MM.1S (cell line): ENCODE data around the gene CBARP.
A peak's percentile ranks its signal among the peaks of the same experiment; 100 is the strongest.

Source experiments
- DNase-seq: peaks from one replicate; pipeline ENCODE4 v3.0.0-alpha.2; 2015
- H2AFZ ChIP-seq: fragments of 300-600 bp; sonication (generic); 2 replicates; pipeline ENCODE4 v1.6.0; 2016; ENCODE audit warnings: antibody characterized with exemption, low read length
- H3F3A ChIP-seq: fragments of 300-600 bp; sonication (generic); 2 replicates; pipeline ENCODE4 v1.6.1; 2016; ENCODE audit warnings: mild to moderate bottlenecking, antibody characterized with exemption, low read length, moderate library complexity, mixed read lengths; ENCODE audit not compliant: insufficient read depth
- H3K27ac ChIP-seq: fragments of 300-600 bp; sonication (generic); 2 replicates; pipeline ENCODE4 v1.5.1; 2016; ENCODE audit warnings: mild to moderate bottlenecking, low read length
- H3K27me3 ChIP-seq: fragments of 300-600 bp; sonication (generic); replicated peaks from 2 replicates; pipeline ENCODE4 v1.6.0; 2016; ENCODE audit warnings: low read length; ENCODE audit not compliant: insufficient read depth
- H3K36me3 ChIP-seq: fragments of 300-600 bp; sonication (generic); replicated peaks from 2 replicates; pipeline ENCODE4 v1.6.1; 2016; ENCODE audit warnings: mild to moderate bottlenecking, low read length, mixed read lengths; ENCODE audit not compliant: insufficient read depth
- H3K4me1 ChIP-seq: fragments of 300-600 bp; sonication (generic); 2 replicates; pipeline ENCODE4 v1.6.1; 2016; ENCODE audit warnings: low read length, mixed read lengths
- H3K4me2 ChIP-seq: fragments of 300-600 bp; sonication (generic); 2 replicates; pipeline ENCODE4 v1.6.0; 2016; ENCODE audit warnings: low read depth, low read length
- H3K4me3 ChIP-seq: fragments of 300-600 bp; sonication (generic); 2 replicates; pipeline ENCODE4 v1.5.1; 2016; ENCODE audit warnings: low read length, mixed read lengths
- H3K79me2 ChIP-seq: fragments of 300-600 bp; sonication (generic); 2 replicates; pipeline ENCODE4 v1.6.1; 2016; ENCODE audit warnings: mixed run types, low read length, mixed read lengths
- H3K9ac ChIP-seq: fragments of 300-600 bp; sonication (generic); 2 replicates; pipeline ENCODE4 v1.6.1; 2016; ENCODE audit warnings: low read length, mixed read lengths
- H3K9me2 ChIP-seq: fragments of 300-600 bp; sonication (generic); replicated peaks from 2 replicates; pipeline ENCODE4 v1.6.1; 2016; ENCODE audit warnings: mild to moderate bottlenecking, low read length, mixed read lengths; ENCODE audit not compliant: insufficient read depth
- H3K9me3 ChIP-seq: fragments of 300-600 bp; sonication (generic); replicated peaks from 2 replicates; pipeline ENCODE4 v1.6.1; 2016; ENCODE audit warnings: mild to moderate bottlenecking, low read length, mixed read lengths; ENCODE audit not compliant: insufficient read depth
- H4K20me1 ChIP-seq: fragments of 300-600 bp; sonication (generic); 2 replicates; pipeline ENCODE4 v1.6.1; 2016; ENCODE audit warnings: mild to moderate bottlenecking, low read length, moderate library complexity, mixed read lengths; ENCODE audit not compliant: insufficient read depth
- EZH2 ChIP-seq: fragments of 300-600 bp; sonication (generic); optimal IDR thresholded peaks from 2 replicates; pipeline ENCODE3; 2017; ENCODE audit warnings: low read depth, mild to moderate bottlenecking, antibody characterized with exemption, low read length, mixed read lengths
- EZH2phosphoT487 ChIP-seq: fragments of 300-600 bp; sonication (generic); IDR thresholded peaks from 2 replicates; pipeline ENCODE4 v1.6.1; 2018; ENCODE audit warnings: antibody characterized with exemption, low read length
- TF ChIP-seq, protein P1 (sequence below): fragments of 300-600 bp; sonication (generic); IDR thresholded peaks from 2 replicates; pipeline ENCODE4 v1.5.1; 2016; ENCODE audit warnings: antibody characterized with exemption, low read length, mixed read lengths

CBARP gene

DNA sequence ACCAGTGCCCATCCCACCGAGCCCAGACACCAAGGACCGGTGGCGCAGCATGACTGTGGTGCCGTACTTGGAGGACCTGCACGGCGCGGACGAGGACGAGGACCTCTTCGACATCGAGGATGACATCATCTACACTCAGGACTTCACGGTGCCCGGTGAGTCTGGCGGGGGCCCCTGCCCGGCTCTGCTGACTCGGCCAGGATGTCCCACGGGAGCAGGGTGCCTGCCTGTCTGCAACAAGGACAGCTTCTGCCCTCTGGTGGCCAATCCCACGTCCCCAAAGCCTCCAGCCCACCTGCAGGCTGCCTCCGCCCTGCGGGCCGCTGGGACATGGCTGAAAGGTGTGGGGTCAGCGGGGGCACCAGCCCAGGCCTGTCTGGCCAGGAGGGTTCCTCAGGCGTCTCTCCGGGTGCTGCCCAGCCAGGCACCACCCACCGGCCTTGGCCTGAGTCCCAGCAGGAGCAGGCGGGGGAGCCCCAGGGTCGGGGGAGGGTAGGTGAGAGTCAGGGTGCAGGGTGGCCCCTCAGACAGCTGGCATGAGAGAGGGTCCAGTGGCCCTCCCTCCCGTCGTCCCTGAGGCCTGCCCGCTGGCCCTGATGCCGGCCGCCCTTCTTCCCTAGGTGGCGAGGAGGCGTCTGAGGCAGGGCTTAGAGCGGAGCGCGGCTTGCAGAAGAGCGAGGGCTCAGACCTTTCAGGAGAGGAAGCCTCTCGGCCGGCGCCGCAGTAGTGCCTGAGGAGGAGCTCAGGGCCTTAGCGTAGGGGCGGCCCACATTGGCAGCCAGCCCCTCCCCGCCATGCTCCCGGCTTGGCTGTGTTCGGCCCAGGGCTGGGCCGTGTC lies 14.6 kb downstream of the CBARP start:
- no peaks in the 10 kb centered on the region for H3K4me1 ChIP-seq
- H3K9me3 ChIP-seq, result no peaks in the 10 kb centered on the region
- TF ChIP-seq EZH2 (no peak), EZH2phosphoT487 (no peak)
- TF ChIP-seq, protein P1, sequence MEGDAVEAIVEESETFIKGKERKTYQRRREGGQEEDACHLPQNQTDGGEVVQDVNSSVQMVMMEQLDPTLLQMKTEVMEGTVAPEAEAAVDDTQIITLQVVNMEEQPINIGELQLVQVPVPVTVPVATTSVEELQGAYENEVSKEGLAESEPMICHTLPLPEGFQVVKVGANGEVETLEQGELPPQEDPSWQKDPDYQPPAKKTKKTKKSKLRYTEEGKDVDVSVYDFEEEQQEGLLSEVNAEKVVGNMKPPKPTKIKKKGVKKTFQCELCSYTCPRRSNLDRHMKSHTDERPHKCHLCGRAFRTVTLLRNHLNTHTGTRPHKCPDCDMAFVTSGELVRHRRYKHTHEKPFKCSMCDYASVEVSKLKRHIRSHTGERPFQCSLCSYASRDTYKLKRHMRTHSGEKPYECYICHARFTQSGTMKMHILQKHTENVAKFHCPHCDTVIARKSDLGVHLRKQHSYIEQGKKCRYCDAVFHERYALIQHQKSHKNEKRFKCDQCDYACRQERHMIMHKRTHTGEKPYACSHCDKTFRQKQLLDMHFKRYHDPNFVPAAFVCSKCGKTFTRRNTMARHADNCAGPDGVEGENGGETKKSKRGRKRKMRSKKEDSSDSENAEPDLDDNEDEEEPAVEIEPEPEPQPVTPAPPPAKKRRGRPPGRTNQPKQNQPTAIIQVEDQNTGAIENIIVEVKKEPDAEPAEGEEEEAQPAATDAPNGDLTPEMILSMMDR, result peak; percentile 43
- H3K27ac ChIP-seq, result no peak overlapping the region
- H3K79me2 ChIP-seq, result peaks cover 7% of the 10 kb centered on the region; the same call in 1 of the 2 replicates
- no peaks in the 10 kb centered on the region for H3F3A ChIP-seq
- no peak overlapping the region for H3K9ac ChIP-seq
- no peaks in the 10 kb centered on the region for H3K36me3 ChIP-seq
- no peaks in the 10 kb centered on the region for H3K27me3 ChIP-seq
- no peak overlapping the region for H2AFZ ChIP-seq
- DNase-seq, result no peak
- no peak overlapping the region for H3K4me2 ChIP-seq
- no peak overlapping the region for H3K4me3 ChIP-seq
- no peaks in the 10 kb centered on the region for H3K9me2 ChIP-seq
- H4K20me1 ChIP-seq, result no peaks in the 10 kb centered on the region

DNA sequence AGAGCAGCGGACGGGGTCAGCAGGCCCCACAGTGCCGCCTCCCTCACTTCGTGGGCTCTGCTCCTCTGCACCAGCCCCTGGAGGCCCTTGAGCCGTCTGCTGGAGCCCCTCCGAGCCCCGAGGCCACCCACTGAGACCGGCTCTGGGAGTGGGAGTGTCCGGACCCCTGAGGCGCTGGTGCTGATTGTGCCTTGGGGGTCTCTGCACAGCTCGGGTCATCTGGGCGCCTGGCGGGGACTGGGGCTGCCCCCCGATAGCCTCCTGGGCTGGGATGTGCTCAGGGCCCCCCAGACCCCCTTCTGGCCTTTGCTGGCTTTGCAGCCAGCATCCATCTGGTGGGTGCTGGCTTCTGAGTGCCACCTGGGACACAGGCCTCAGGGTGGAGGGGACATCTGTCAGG lies 15.4 kb downstream of the CBARP start:
- no peak overlapping the region for H2AFZ ChIP-seq
- DNase-seq, result no peak
- no peak overlapping the region for H3K4me3 ChIP-seq
- no peaks in the 10 kb centered on the region for H3F3A ChIP-seq
- no peak overlapping the region for H3K9ac ChIP-seq
- no peaks in the 10 kb centered on the region for H3K36me3 ChIP-seq
- no peak for TF ChIP-seq EZH2phosphoT487
- TF ChIP-seq, protein P1, result peak; percentile 3; the same call in 1 of the 2 replicates
- H3K27me3 ChIP-seq, result no peaks in the 10 kb centered on the region
- no peaks in the 10 kb centered on the region for H3K9me2 ChIP-seq
- H3K4me1 ChIP-seq, result no peaks in the 10 kb centered on the region
- H4K20me1 ChIP-seq, result no peaks in the 10 kb centered on the region
- no peak overlapping the region for H3K27ac ChIP-seq
- peaks cover 16% of the 10 kb centered on the region; the same call in 1 of the 2 replicates for H3K79me2 ChIP-seq
- no peaks in the 10 kb centered on the region for H3K9me3 ChIP-seq
- H3K4me2 ChIP-seq, result no peak overlapping the region

DNA sequence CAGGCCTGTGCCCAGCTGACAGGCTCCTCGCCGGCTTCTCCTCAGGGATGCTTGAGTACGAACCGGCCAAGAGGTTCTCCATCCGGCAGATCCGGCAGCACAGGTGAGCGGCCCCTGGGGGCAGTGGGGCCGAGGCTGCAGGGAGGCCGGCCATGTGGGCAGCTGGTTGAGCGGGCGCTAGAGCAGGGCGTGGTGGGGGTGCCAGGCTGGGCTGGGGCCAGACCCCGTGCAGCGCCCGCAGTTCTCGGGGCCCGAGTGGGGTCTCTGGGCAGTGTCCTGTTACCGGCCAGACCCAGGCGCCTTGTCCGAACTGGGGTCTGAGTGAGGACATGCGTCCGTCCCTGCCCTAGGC lies 15.9 kb downstream of the CBARP start:
- H3K27ac ChIP-seq, result no peak overlapping the region
- peaks cover 21% of the 10 kb centered on the region for H3K79me2 ChIP-seq
- no peak overlapping the region for H3K9ac ChIP-seq
- no peaks in the 10 kb centered on the region for H4K20me1 ChIP-seq
- H2AFZ ChIP-seq, result no peak overlapping the region
- no peaks in the 10 kb centered on the region for H3F3A ChIP-seq
- no peak for DNase-seq
- no peak overlapping the region for H3K4me3 ChIP-seq
- TF ChIP-seq EZH2 (no peak), EZH2phosphoT487 (no peak)
- TF ChIP-seq, protein P1, result no peak
- no peak overlapping the region for H3K4me2 ChIP-seq
- H3K9me3 ChIP-seq, result no peaks in the 10 kb centered on the region
- no peaks in the 10 kb centered on the region for H3K27me3 ChIP-seq
- H3K36me3 ChIP-seq, result no peaks in the 10 kb centered on the region
- H3K9me2 ChIP-seq, result no peaks in the 10 kb centered on the region
- H3K4me1 ChIP-seq, result no peaks in the 10 kb centered on the region
